Mesodermal cell (in vitro differentiated cells): ENCODE data around the gene HSPBAP1.
"Not testable (repeated sequence)": the region's sequence is repeated elsewhere in the genome, so short reads cannot be mapped to it uniquely, and the experiment has no call there.

Experiments
- H3K27ac ChIP-seq: 2 replicates; pipeline ENCODE4 v1.7.0; 2013; ENCODE audit warnings: mild to moderate bottlenecking, low read depth, low read length, moderate library complexity; ENCODE audit not compliant: severe bottlenecking
- H3K36me3 ChIP-seq: 2 replicates; pipeline ENCODE4 v1.7.1; 2013; ENCODE audit warnings: mild to moderate bottlenecking, low read length, moderate library complexity; ENCODE audit not compliant: control insufficient read depth, insufficient read depth
- H3K4me1 ChIP-seq: one replicate; pipeline ENCODE4 v1.7.1; 2013; ENCODE audit warnings: mild to moderate bottlenecking, low read length; ENCODE audit not compliant: insufficient read depth, control insufficient read depth, poor library complexity, severe bottlenecking
- H3K4me3 ChIP-seq: 2 replicates; pipeline ENCODE4 v1.7.0; 2013; ENCODE audit warnings: low read length, control low read depth, mild to moderate bottlenecking; ENCODE audit not compliant: insufficient read depth, poor library complexity, severe bottlenecking; ENCODE audit errors: extremely low read depth
- H3K9me3 ChIP-seq: 2 replicates; pipeline ENCODE4 v1.7.1; 2013; ENCODE audit warnings: mild to moderate bottlenecking, low read length, moderate library complexity; ENCODE audit not compliant: control insufficient read depth
- WGBS, 2 experiments: methylation state at CpG; one replicate each; pipeline ENCODE4 v1.1.5; 2013; ENCODE audit warnings: missing lambda C conversion rate in 2 of 2; ENCODE audit not compliant: insufficient coverage in 2 of 2; 5-methylcytosine and 5-hydroxymethylcytosine counted together

Gene HSPBAP1

DNA sequence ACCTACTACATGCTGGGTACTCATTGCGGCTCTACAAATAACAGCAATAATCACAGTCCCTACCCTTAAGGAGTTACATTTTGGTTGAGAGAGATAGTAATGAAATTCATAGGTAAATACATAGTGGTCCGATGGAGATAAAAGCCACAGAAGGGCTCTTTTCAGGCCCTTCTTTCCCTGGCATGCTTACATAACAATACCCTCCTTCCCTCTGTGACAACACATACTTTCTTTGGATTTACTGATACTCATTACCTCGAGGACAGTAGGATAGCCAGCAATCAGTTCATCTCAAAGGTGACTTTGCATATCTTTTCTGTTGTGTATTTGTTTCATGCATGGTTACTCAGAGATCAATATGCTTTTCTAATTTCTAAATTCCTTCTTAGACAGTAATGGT lies 54.5 kb downstream of the HSPBAP1 start:
- WGBS, 2 experiments, result 20 to 83% methylated on average over 1 of the region's 3 CpGs

GRCh38 chr3:122732682-122733525 lies 60.7 kb downstream of the HSPBAP1 start:
- H3K9me3 ChIP-seq, H3K4me3 ChIP-seq, H3K27ac ChIP-seq, H3K36me3 ChIP-seq, H3K4me1 ChIP-seq: not testable (repeated sequence)
- 96 to 97% methylated on average over 5 to 8 of the region's 22 CpGs for WGBS, 2 experiments

More for the DNA sequence above, 54.5 kb downstream of the HSPBAP1 start:
- Histone ChIP-seq H3K4me3 (no peak overlapping the region), H3K4me1 (no peaks in the 10 kb centered on the region), H3K27ac (no peak overlapping the region), H3K9me3 (peaks cover 3% of the 10 kb centered on the region), H3K36me3 (peaks cover 8% of the 10 kb centered on the region)

DNA sequence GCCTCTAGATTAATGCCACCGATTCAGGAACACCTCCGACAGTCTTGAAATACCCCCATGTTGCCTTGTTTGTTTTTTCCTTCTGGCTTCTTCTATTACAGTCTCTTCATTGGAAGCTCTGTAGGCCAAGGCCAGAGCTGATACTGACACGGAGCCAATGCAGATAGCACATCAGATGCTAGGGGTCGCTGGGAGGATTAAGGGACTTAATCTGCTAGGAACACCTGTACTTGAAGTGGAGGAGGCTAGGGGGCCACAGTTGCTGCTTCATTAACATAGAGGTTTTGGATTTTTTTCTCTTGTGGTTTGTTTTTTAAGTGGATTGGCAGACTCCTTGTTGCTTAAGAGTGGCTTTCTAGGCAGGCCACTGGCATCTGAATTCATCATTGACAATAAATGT lies 63.4 kb downstream of the HSPBAP1 start:
- Histone ChIP-seq H3K4me3 (no peak overlapping the region), H3K27ac (no peak overlapping the region), H3K4me1 (no peaks in the 10 kb centered on the region), H3K9me3 (no peaks in the 10 kb centered on the region), H3K36me3 (peaks cover 5% of the 10 kb centered on the region)
- WGBS, 2 experiments, result 83 to 84% methylated on average over 4 of the region's 4 CpGs

DNA sequence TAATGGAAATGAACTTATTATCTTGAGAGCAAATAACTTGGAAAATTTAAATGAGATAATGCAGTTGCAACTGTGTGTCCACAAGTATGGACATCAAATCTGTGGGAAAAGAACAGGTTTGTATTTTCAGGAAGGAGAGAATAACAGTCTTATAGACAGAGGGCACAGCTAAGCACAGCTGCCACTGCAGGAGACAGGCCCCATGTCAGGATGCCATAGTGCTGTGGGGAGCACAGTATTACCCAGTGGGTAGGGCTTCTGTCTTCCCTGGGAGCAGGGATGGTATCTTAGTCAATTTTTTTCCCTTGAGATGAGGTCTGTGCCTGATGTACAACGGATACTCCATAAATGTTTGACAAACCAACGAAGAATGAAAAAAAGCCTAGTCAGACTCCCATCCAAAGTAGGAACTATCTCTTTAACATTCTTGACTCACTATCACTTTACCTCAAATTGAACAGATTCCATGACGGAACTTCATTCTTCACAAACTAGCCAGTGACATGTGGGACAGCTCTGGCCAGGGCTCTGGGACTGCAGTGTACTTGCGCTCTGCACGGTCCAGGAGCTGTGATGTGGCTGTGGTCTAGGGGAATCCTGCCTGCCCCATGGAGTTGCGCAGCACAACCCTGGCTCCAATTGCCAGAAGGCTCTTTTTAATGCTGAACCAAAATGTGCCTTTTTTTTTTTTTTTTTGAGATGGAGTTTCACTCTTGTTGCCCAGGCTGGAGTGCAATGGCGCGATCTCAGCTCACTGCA lies 64.7 kb downstream of the HSPBAP1 start:
- Histone ChIP-seq H3K27ac (no peak overlapping the region), H3K4me3 (no peak overlapping the region), H3K9me3 (no peaks in the 10 kb centered on the region), H3K36me3 (peaks cover 5% of the 10 kb centered on the region), H3K4me1 (no peaks in the 10 kb centered on the region)
- WGBS, 2 experiments, result 89 to 98% methylated on average over 5 to 6 of the region's 8 CpGs

DNA sequence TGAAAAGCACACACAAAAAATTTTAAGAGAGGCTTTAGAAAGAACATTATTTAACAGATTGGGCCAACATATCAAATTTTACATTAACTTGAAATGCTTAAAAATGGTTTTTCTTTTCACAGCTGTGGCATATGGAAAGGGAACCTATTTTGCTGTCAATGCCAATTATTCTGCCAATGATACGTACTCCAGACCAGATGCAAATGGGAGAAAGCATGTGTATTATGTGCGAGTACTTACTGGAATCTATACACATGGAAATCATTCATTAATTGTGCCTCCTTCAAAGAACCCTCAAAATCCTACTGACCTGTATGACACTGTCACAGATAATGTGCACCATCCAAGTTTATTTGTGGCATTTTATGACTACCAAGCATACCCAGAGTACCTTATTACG lies 65.4 kb downstream of the HSPBAP1 start:
- peaks cover 5% of the 10 kb centered on the region for H3K36me3 ChIP-seq
- 100% methylated on average over 1 of the region's 3 CpGs; no CpG with 5 or more reads in 1 of the 2 experiments for whole genome bisulfite sequencing, 2 experiments
- H3K9me3 ChIP-seq, result no peaks in the 10 kb centered on the region
- no peak overlapping the region for H3K27ac ChIP-seq
- no peak overlapping the region for H3K4me3 ChIP-seq
- H3K4me1 ChIP-seq, result no peaks in the 10 kb centered on the region

DNA sequence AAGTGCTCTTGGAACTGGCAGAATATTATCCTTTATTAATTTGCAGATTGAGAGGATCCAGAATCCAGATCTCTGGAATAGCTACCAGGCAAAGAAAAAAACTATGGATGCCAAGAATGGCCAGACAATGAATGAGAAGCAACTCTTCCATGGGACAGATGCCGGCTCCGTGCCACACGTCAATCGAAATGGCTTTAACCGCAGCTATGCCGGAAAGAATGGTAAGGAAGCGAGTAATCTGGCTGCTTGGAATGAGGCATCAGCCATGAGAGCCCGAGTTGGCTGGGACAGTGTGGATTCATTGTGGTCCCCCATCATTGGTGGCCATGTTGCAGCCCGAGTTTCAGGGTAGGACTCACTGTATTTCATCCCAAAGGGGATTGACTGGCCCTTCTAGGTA lies 65.9 kb downstream of the HSPBAP1 start:
- Histone ChIP-seq H3K9me3 (no peaks in the 10 kb centered on the region), H3K4me1 (no peaks in the 10 kb centered on the region), H3K27ac (no peak overlapping the region), H3K36me3 (peaks cover 5% of the 10 kb centered on the region), H3K4me3 (no peak overlapping the region)
- 89 to 93% methylated on average over 8 to 9 of the region's 9 CpGs for WGBS, 2 experiments

GRCh38 chr3:122727294-122727693 lies 66.3 kb downstream of the HSPBAP1 start:
- no peaks in the 10 kb centered on the region for H3K4me1 ChIP-seq

GRCh38 chr3:122725106-122725505 lies 68.5 kb downstream of the HSPBAP1 start:
- H3K4me3 ChIP-seq, result no peak overlapping the region
- no peaks in the 10 kb centered on the region for H3K9me3 ChIP-seq
- H3K4me1 ChIP-seq, result no peaks in the 10 kb centered on the region
- H3K27ac ChIP-seq, result no peak overlapping the region
- no peaks in the 10 kb centered on the region for H3K36me3 ChIP-seq
- 96 to 100% methylated on average over 6 to 13 of the region's 20 CpGs for WGBS, 2 experiments

More at GRCh38 chr3:122727294-122727693, 66.3 kb downstream of the HSPBAP1 start:
- Histone ChIP-seq H3K4me3 (no peak overlapping the region), H3K36me3 (peaks cover 5% of the 10 kb centered on the region), H3K9me3 (no peaks in the 10 kb centered on the region), H3K27ac (no peak overlapping the region)
- WGBS, 2 experiments, result 100% methylated on average over 2 of the region's 3 CpGs; no CpG with 5 or more reads in 1 of the 2 experiments

- Histone ChIP-seq H3K36me3 (no peaks in the 10 kb centered on the region), H3K4me1 (no peaks in the 10 kb centered on the region), H3K27ac (no peak overlapping the region), H3K4me3 (no peak overlapping the region), H3K9me3 (no peaks in the 10 kb centered on the region)
- WGBS, 2 experiments, result 83% methylated on average over 1 of the region's 3 CpGs; no CpG with 5 or more reads in 1 of the 2 experiments
Observed at GRCh38 chr3:122719273-122719921, 74.2 kb downstream of the HSPBAP1 start.

- Histone ChIP-seq H3K4me3 (no peak overlapping the region), H3K4me1 (no peaks in the 10 kb centered on the region), H3K36me3 (no peaks in the 10 kb centered on the region), H3K27ac (no peak overlapping the region), H3K9me3 (no peaks in the 10 kb centered on the region)
- WGBS, 2 experiments, result 80 to 94% methylated on average over 3 of the region's 4 CpGs
Observed at GRCh38 chr3:122716667-122717066, 77.0 kb downstream of the HSPBAP1 start.
